Measurements from ENCODE around the gene ABCA1.
"Not testable (repeated sequence)": the region's sequence is repeated elsewhere in the genome, so short reads cannot be mapped to it uniquely, and the experiment has no call there.

ABCA1 gene

GRCh38 chr9:104927912-104928740 is at the start of gene ABCA1:
ABCA1 (minus strand) TSS chr9:104928155; CDS start chr9:104903679, 24,476 bp downstream.
- peak; percentile 26 to 62 for DNase-seq (ENCODE audit: low read depth in 1 of 2, low spot score in 1 of 2)

- DNase-seq (ENCODE audit: low read depth in 1 of 2, low spot score in 1 of 2): no peak
These were observed 49.6 kb upstream of the ABCA1 start for GRCh38 chr9:104977580-104977979.

GRCh38 chr9:104977168-104977567 is 49.2 kb upstream of the ABCA1 start:
- no peak for DNase-seq (ENCODE audit: low read depth in 1 of 2, low spot score in 1 of 2)

- not testable (repeated sequence) for DNase-seq (ENCODE audit: low read depth in 1 of 2, low spot score in 1 of 2)
These were observed 48.1 kb upstream of the ABCA1 start for GRCh38 chr9:104975966-104976595.

GRCh38 chr9:104974053-104974962 is 46.4 kb upstream of the ABCA1 start:
- DNase-seq (ENCODE audit: low read depth in 1 of 2, low spot score in 1 of 2): no peak

GRCh38 chr9:104972242-104972866 is 44.4 kb upstream of the ABCA1 start:
- no peak for DNase-seq (ENCODE audit: low read depth in 1 of 2, low spot score in 1 of 2)

GRCh38 chr9:104971511-104971910 is 43.6 kb upstream of the ABCA1 start:
- no peak for DNase-seq (ENCODE audit: low read depth in 1 of 2, low spot score in 1 of 2)

GRCh38 chr9:104970271-104970987 is 42.5 kb upstream of the ABCA1 start:
- DNase-seq (ENCODE audit: low read depth in 1 of 2, low spot score in 1 of 2): no peak

GRCh38 chr9:104969116-104969515 is 41.2 kb upstream of the ABCA1 start:
- DNase-seq (ENCODE audit: low read depth in 1 of 2, low spot score in 1 of 2): no peak

- peak; percentile 78 to 81 for DNase-seq (ENCODE audit: low read depth in 1 of 2, low spot score in 1 of 2)
These were observed 40.3 kb upstream of the ABCA1 start for GRCh38 chr9:104968025-104968982.

- no peak for DNase-seq (ENCODE audit: low read depth in 1 of 2, low spot score in 1 of 2)
These were observed 35.1 kb upstream of the ABCA1 start for GRCh38 chr9:104963076-104963475.

- no peak for DNase-seq (ENCODE audit: low read depth in 1 of 2, low spot score in 1 of 2)
These were observed 33.9 kb upstream of the ABCA1 start for GRCh38 chr9:104961701-104962359.

- peak in 1 of 2 donors; percentile 46 for DNase-seq (ENCODE audit: low read depth in 1 of 2, low spot score in 1 of 2)
These were observed 33.3 kb upstream of the ABCA1 start for GRCh38 chr9:104961238-104961637.

GRCh38 chr9:104960662-104961061 is 32.7 kb upstream of the ABCA1 start:
- DNase-seq (ENCODE audit: low read depth in 1 of 2, low spot score in 1 of 2): no peak

- DNase-seq (ENCODE audit: low read depth in 1 of 2, low spot score in 1 of 2): no peak
These were observed 30.8 kb upstream of the ABCA1 start for GRCh38 chr9:104958751-104959150.

- not testable (repeated sequence) for DNase-seq (ENCODE audit: low read depth in 1 of 2, low spot score in 1 of 2)
These were observed 30.1 kb upstream of the ABCA1 start for GRCh38 chr9:104958006-104958405.

GRCh38 chr9:104951487-104951886 is 23.5 kb upstream of the ABCA1 start:
- DNase-seq (ENCODE audit: low read depth in 1 of 2, low spot score in 1 of 2): no peak

- no peak for DNase-seq (ENCODE audit: low read depth in 1 of 2, low spot score in 1 of 2)
These were observed 22.9 kb upstream of the ABCA1 start for GRCh38 chr9:104950838-104951237.

- DNase-seq (ENCODE audit: low read depth in 1 of 2, low spot score in 1 of 2): no peak
These were observed 20.3 kb upstream of the ABCA1 start for GRCh38 chr9:104948277-104948676.
